HCT116 (cell line): Measurements from ENCODE around the gene C1orf159. TPM values are rescaled to one million over a fixed set of nuclear protein-coding genes. Genes with fewer than 3 reads are reported as not detected.

ENCODE experiments used
- ATAC-seq: fragments of 200-7000 bp; cut with Tn5 transposase; 2 replicates; pipeline ENCODE4 v1.9.1; 2020; ENCODE audit warnings: mild to moderate bottlenecking, moderate library complexity
- BruUV-seq: library from RNA; stranded (reverse); fragments of 400-500 nt; replicated peaks from 2 replicates; lab custom pipeline; 2021; lab: Mats Ljungman, UMichigan
- CTCF ChIA-PET: fragments of 300-600 bp; sonication (Branson Sonifier 250); formaldehyde crosslinking; loops from one replicate; lab custom pipeline; 2021; ENCODE audit warnings: antibody characterized with exemption; lab: Charles Lee
- POLR2A ChIA-PET: fragments of 300-600, 350-600 bp; sonication (Branson Sonifier 250); formaldehyde crosslinking; loops from one replicate; lab custom pipeline; 2021; ENCODE audit warnings: antibody characterized with exemption; lab: Charles Lee
- RAD21 ChIA-PET, 2 experiments: fragments of 300-600 bp; sonication (Branson Sonifier 250); formaldehyde crosslinking; loops; one replicate each; lab custom pipeline; 2023; ENCODE audit warnings: low total read pairs in 2 of 2; ENCODE audit not compliant: uncharacterized antibody in 2 of 2, unreplicated experiment in 2 of 2, low non-redundant PET in 1 of 2; lab: Charles Lee
- DNase-seq: peaks from one replicate; pipeline ENCODE4 v3.0.0-alpha.2; 2010; ENCODE audit warnings: low read depth, low spot score
- H2AFZ ChIP-seq: fragments of 200-600 bp; shearing (Covaris generic), sonication (generic); 2 replicates; pipeline ENCODE4 v1.6.1; 2017; ENCODE audit warnings: low read depth, mixed run types, mixed read lengths, antibody characterized with exemption, low read length; ENCODE audit not compliant: poor library complexity, severe bottlenecking
- H3K27ac ChIP-seq: 2 replicates; pipeline ENCODE4 v1.5.1; 2012; ENCODE audit warnings: low read depth, low read length
- H3K27me3 ChIP-seq: fragments of 200-600 bp; sonication (generic); 2 replicates; pipeline ENCODE4 v1.6.1; 2016; ENCODE audit warnings: mixed run types, low read length, mixed read lengths; ENCODE audit not compliant: insufficient read depth
- H3K36me3 ChIP-seq, 2 experiments: fragments of 200-500 bp in 1 of 2; fragments of 200-600 bp in 1 of 2; sonication (Bioruptor generic) in 1 of 2; sonication (generic) in 1 of 2; 2 replicates each; pipeline versions ENCODE4 v1.5.1 to v1.6.1; 2014 to 2016; ENCODE audit warnings: low read length in 2 of 2, inconsistent platforms in 1 of 2, mixed read lengths in 1 of 2, mixed run types in 1 of 2; ENCODE audit not compliant: insufficient read depth in 2 of 2, control insufficient read depth in 1 of 2
- H3K4me1 ChIP-seq, 2 experiments: fragments of 200-600 bp in 1 of 2; sonication (generic) in 1 of 2; 2 replicates each; pipeline versions ENCODE4 v1.5.1 to v1.6.1; 2012 to 2017; ENCODE audit warnings: low read length in 2 of 2, inconsistent platforms in 1 of 2, mild to moderate bottlenecking in 1 of 2, mixed read lengths in 1 of 2, mixed run types in 1 of 2, moderate library complexity in 1 of 2; ENCODE audit not compliant: insufficient read depth in 2 of 2, control insufficient read depth in 1 of 2
- H3K4me2 ChIP-seq: fragments of 200-600 bp; sonication (generic); 2 replicates; pipeline ENCODE4 v1.6.1; 2017; ENCODE audit warnings: mixed run types, low read length, mixed read lengths
- H3K4me3 ChIP-seq, 2 experiments: fragments of 200-600 bp in 1 of 2; sonication (generic) in 1 of 2; replicated peaks in 1 of 2; 2 replicates each; pipeline ENCODE4 v1.5.1; 2011 to 2016; ENCODE audit warnings: low read length in 2 of 2, control low read depth in 1 of 2, low read depth in 1 of 2, mild to moderate bottlenecking in 1 of 2, mixed read lengths in 1 of 2, mixed run types in 1 of 2
- H3K79me2 ChIP-seq: fragments of 200-600 bp; sonication (generic); 2 replicates; pipeline ENCODE4 v1.6.1; 2017; ENCODE audit warnings: mild to moderate bottlenecking, mixed run types, low read length, moderate library complexity, mixed read lengths; ENCODE audit not compliant: insufficient read depth
- H3K9ac ChIP-seq: fragments of 200-600 bp; sonication (generic); 2 replicates; pipeline ENCODE4 v1.6.1; 2016; ENCODE audit warnings: low read length, mixed read lengths
- H3K9me2 ChIP-seq: fragments of 200-600 bp; sonication (generic), shearing (Covaris generic); 2 replicates; pipeline ENCODE4 v1.6.1; 2017; ENCODE audit warnings: mixed run types, mild to moderate bottlenecking, moderate library complexity; ENCODE audit not compliant: insufficient read depth
- H3K9me3 ChIP-seq, 2 experiments: fragments of 200-500 bp in 1 of 2; fragments of 200-600 bp in 1 of 2; sonication (Bioruptor generic) in 1 of 2; sonication (generic) in 1 of 2; 2 replicates each; pipeline ENCODE4 v1.6.1; 2014 to 2017; ENCODE audit warnings: low read length in 2 of 2, mixed read lengths in 2 of 2, inconsistent platforms in 1 of 2, low read depth in 1 of 2, mild to moderate bottlenecking in 1 of 2, mixed run types in 1 of 2, moderate library complexity in 1 of 2; ENCODE audit not compliant: control insufficient read depth in 1 of 2, insufficient read depth in 1 of 2
- H4K20me1 ChIP-seq: fragments of 200-600 bp; sonication (generic), shearing (Covaris generic); 2 replicates; pipeline ENCODE4 v1.6.1; 2017; ENCODE audit warnings: mixed run types, mild to moderate bottlenecking, moderate library complexity; ENCODE audit not compliant: insufficient read depth
- EGR1 ChIP-seq: IDR thresholded peaks from 2 replicates; pipeline ENCODE4 v1.6.1; 2012; ENCODE audit warnings: low read depth
- EZH2phosphoT487 ChIP-seq: fragments of 200-600 bp; IDR thresholded peaks from 2 replicates; pipeline ENCODE4 v1.6.1; 2018; ENCODE audit warnings: antibody characterized with exemption, borderline replicate concordance
- JUND ChIP-seq: IDR thresholded peaks from 2 replicates; pipeline ENCODE4 v1.6.1; 2012
- MAX ChIP-seq: IDR thresholded peaks from 2 replicates; pipeline ENCODE4 v1.6.1; 2012
- POLR2AphosphoS5 ChIP-seq: IDR thresholded peaks from 2 replicates; pipeline ENCODE4 v1.6.1; 2011; ENCODE audit warnings: mild to moderate bottlenecking, low read depth, low read length, moderate library complexity
- RAD21 ChIP-seq: IDR thresholded peaks from 2 replicates; pipeline ENCODE4 v1.6.1; 2012; ENCODE audit warnings: low read depth, mild to moderate bottlenecking
- SIN3A ChIP-seq: IDR thresholded peaks from 2 replicates; pipeline ENCODE4 v1.6.1; 2012; ENCODE audit warnings: low read depth
- SP1 ChIP-seq: IDR thresholded peaks from 2 replicates; pipeline ENCODE4 v1.6.1; 2012; ENCODE audit warnings: low read depth
- TCF7L2 ChIP-seq: IDR thresholded peaks from 2 replicates; pipeline ENCODE4 v1.7.0; 2011; ENCODE audit warnings: borderline replicate concordance, inconsistent platforms; ENCODE audit not compliant: insufficient read depth, insufficient read length; ENCODE audit errors: extremely low read depth
- ZFX ChIP-seq: fragments of 450-650 bp; IDR thresholded peaks from 2 replicates; pipeline ENCODE4 v1.6.1; 2017
- ZNF274 ChIP-seq: fragments of 200-500 bp; sonication (Bioruptor generic); IDR thresholded peaks from 2 replicates; pipeline ENCODE4 v1.6.1; 2014; ENCODE audit warnings: mild to moderate bottlenecking, low read depth, low read length, inconsistent platforms
- intact Hi-C: fragments of 100-400 bp; cut with micrococcal nuclease; formaldehyde crosslinking; loops from 2 replicates; pipeline ENCODE4 v1.10.0; 2022
- total RNA-seq: library from RNA; stranded (reverse); gene quantifications from one replicate; pipeline ENCODE4 v1.2.1, GENCODE V29; 2021; ENCODE audit not compliant: unreplicated experiment
- TF ChIP-seq, protein P1 (sequence below): IDR thresholded peaks from 2 replicates; pipeline ENCODE4 v1.6.1; 2012
- TF ChIP-seq, protein P2 (sequence below): IDR thresholded peaks from 2 replicates; pipeline ENCODE4 v1.6.1; 2011; ENCODE audit warnings: mild to moderate bottlenecking, low read length, moderate library complexity; ENCODE audit not compliant: insufficient replicate concordance; ENCODE audit errors: extremely low read depth

Gene C1orf159
- total RNA-seq, 1 experiment from 2014 or later: 22.7 TPM

- H3K9me2 ChIP-seq: no peaks in the 10 kb centered on the region
- RAD21 ChIA-PET: no interaction called here
- H3K4me1 ChIP-seq: peaks cover 7 to 18% of the 10 kb centered on the region in 2 experiments; a peak in 3 of 4 replicates
- H2AFZ ChIP-seq: no peak overlapping the region
- BruUV-seq: no TSS peak
- POLR2A ChIA-PET: interaction anchor here (0.7 to 1.1 kb wide), 2 partner anchors 23 to 42 kb away, joined by 3 to 4 read pairs; no protein-coding TSS in a partner anchor
- H3K79me2 ChIP-seq: peaks cover 52% of the 10 kb centered on the region
- TF ChIP-seq EZH2phosphoT487: no peak
- TF ChIP-seq POLR2AphosphoS5: peak; percentile 29; the same call in 1 of the 2 replicates
- ATAC-seq: peak; percentile 88
- intact Hi-C loops: no loop called here
- no peaks in the 10 kb centered on the region for H3K27me3 ChIP-seq
- 0 out of 4 replicates have a peak overlapping the region, but pooled peaks of 1 of the 2 experiments have one; percentile 18 for H3K4me3 ChIP-seq
- CTCF ChIA-PET: interaction anchor here (1.0 kb wide), 1 partner anchor 38 kb away, joined by 3 read pairs; no protein-coding TSS in a partner anchor
- peak overlapping the region; percentile 60 for H3K4me2 ChIP-seq
- peak overlapping the region; percentile 44; the same call in 1 of the 2 replicates for H3K9ac ChIP-seq
- H4K20me1 ChIP-seq: no peaks in the 10 kb centered on the region
- DNase-seq: peak; percentile 61
- peaks cover 5 to 45% of the 10 kb centered on the region in 2 experiments; a peak in 3 of 4 replicates for H3K36me3 ChIP-seq
- peak overlapping the region; percentile 82 for H3K27ac ChIP-seq
- H3K9me3 ChIP-seq: no peaks in the 10 kb centered on the region
Measured at GRCh38 chr1:1040004-1040991, 75.6 kb downstream of the C1orf159 start.

- peaks cover 7 to 18% of the 10 kb centered on the region in 2 experiments; a peak in 3 of 4 replicates for H3K4me1 ChIP-seq
- H3K27me3 ChIP-seq: no peaks in the 10 kb centered on the region
- H3K36me3 ChIP-seq: peaks cover 4 to 38% of the 10 kb centered on the region in 2 experiments; a peak in 2 of 4 replicates
- ATAC-seq: no peak
- H3K27ac ChIP-seq: peak overlapping the region; percentile 82; the same call in 1 of the 2 replicates
- BruUV-seq: no TSS peak
- no peaks in the 10 kb centered on the region for H4K20me1 ChIP-seq
- H3K9ac ChIP-seq: no peak overlapping the region
- intact Hi-C loops: no loop called here
- H3K4me2 ChIP-seq: peak overlapping the region; percentile 60
- POLR2A ChIA-PET: interaction anchor here (0.7 kb wide), 1 partner anchor 41 kb away, joined by 3 read pairs; no protein-coding TSS in a partner anchor
- no peak overlapping the region for H3K4me3 ChIP-seq
- CTCF ChIA-PET: interaction anchor here (0.5 kb wide), 1 partner anchor 166 kb away, joined by 3 read pairs; no protein-coding TSS in a partner anchor
- H3K9me3 ChIP-seq: no peaks in the 10 kb centered on the region
- RAD21 ChIA-PET: no interaction called here
- no peak overlapping the region for H2AFZ ChIP-seq
- no peaks in the 10 kb centered on the region for H3K9me2 ChIP-seq
- H3K79me2 ChIP-seq: peaks cover 54% of the 10 kb centered on the region
- no peak for DNase-seq
- TF ChIP-seq SP1: no peak
- TF ChIP-seq TCF7L2: no peak
- no peak for TF ChIP-seq EZH2phosphoT487
- no peak for TF ChIP-seq ZNF274
- no peak for TF ChIP-seq JUND
- no peak for TF ChIP-seq MAX
- TF ChIP-seq, protein P1, sequence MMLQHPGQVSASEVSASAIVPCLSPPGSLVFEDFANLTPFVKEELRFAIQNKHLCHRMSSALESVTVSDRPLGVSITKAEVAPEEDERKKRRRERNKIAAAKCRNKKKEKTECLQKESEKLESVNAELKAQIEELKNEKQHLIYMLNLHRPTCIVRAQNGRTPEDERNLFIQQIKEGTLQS: no peak
- TF ChIP-seq EGR1: no peak
- no peak for TF ChIP-seq SIN3A
- no peak for TF ChIP-seq ZFX
- TF ChIP-seq POLR2AphosphoS5: no peak
- no peak for TF ChIP-seq RAD21
- TF ChIP-seq, protein P2, sequence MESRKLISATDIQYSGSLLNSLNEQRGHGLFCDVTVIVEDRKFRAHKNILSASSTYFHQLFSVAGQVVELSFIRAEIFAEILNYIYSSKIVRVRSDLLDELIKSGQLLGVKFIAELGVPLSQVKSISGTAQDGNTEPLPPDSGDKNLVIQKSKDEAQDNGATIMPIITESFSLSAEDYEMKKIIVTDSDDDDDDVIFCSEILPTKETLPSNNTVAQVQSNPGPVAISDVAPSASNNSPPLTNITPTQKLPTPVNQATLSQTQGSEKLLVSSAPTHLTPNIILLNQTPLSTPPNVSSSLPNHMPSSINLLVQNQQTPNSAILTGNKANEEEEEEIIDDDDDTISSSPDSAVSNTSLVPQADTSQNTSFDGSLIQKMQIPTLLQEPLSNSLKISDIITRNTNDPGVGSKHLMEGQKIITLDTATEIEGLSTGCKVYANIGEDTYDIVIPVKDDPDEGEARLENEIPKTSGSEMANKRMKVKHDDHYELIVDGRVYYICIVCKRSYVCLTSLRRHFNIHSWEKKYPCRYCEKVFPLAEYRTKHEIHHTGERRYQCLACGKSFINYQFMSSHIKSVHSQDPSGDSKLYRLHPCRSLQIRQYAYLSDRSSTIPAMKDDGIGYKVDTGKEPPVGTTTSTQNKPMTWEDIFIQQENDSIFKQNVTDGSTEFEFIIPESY: no peak
Measured at GRCh38 chr1:1039145-1039910, 76.6 kb downstream of the C1orf159 start.
